ENCODE measurements around the gene ACTG2.

ACTG2 gene

DNA sequence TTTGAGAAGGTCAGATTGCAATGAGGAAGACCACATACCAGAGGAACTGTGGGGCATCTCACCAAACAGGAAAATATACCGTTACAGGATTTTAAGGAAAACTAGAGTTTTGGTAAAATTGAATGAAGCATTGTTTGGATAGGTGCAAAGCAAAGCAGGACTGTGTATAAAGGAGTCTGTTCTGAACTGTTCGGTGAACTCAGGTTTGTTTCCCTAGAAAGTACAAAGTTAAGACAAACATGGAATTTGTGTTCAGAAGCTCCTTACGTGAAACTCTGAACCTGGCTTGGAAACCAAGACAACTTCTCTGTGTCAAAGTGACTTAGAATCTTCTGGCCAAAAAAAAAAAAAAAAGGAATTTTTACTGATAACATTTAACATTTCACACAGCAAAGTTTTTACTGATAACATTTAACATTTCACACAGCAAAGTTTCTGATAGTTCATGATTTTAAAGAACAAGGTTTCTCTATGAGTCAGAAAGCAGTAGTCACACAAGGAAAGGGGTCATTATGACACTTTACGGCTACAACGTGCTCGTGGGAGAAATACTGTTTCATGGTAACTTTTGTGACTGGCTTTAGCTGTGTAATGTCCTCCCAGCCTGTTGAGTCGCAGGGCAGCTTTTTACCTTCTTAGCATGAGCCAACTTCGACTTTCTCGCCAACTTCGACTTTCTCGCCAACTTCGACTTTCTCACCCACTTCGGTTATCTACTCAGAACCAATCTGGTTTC, 70.7 kb downstream of the ACTG2 start:
- no peaks in the 10 kb centered on the region for H3K9me2 ChIP-seq (replicated peaks; ENCODE audit: insufficient read depth, low read length)
- no peak overlapping the region for H2AFZ ChIP-seq (ENCODE audit: low read depth, low read length, severe bottlenecking)
- no peaks in the 10 kb centered on the region for H3K79me2 ChIP-seq (ENCODE audit: insufficient read depth, low read length)
- H3F3A ChIP-seq (ENCODE audit: insufficient read depth), result no peaks in the 10 kb centered on the region
- TF ChIP-seq EZH2phosphoT487 (conservative IDR thresholded peaks at IDR 0.05; ENCODE audit: low read length), result no peak
- TF ChIP-seq, protein P1, sequence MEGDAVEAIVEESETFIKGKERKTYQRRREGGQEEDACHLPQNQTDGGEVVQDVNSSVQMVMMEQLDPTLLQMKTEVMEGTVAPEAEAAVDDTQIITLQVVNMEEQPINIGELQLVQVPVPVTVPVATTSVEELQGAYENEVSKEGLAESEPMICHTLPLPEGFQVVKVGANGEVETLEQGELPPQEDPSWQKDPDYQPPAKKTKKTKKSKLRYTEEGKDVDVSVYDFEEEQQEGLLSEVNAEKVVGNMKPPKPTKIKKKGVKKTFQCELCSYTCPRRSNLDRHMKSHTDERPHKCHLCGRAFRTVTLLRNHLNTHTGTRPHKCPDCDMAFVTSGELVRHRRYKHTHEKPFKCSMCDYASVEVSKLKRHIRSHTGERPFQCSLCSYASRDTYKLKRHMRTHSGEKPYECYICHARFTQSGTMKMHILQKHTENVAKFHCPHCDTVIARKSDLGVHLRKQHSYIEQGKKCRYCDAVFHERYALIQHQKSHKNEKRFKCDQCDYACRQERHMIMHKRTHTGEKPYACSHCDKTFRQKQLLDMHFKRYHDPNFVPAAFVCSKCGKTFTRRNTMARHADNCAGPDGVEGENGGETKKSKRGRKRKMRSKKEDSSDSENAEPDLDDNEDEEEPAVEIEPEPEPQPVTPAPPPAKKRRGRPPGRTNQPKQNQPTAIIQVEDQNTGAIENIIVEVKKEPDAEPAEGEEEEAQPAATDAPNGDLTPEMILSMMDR (IDR thresholded peaks at IDR 0.05; ENCODE audit: insufficient read depth, low read length, poor library complexity, severe bottlenecking), result no peak
- no peaks in the 10 kb centered on the region; the same call in 1 of the 2 replicates for H3K36me3 ChIP-seq (ENCODE audit: low read length)
- H3K9ac ChIP-seq (ENCODE audit: low read length), result no peak overlapping the region
- H3K4me2 ChIP-seq (ENCODE audit: low read depth, low read length, poor library complexity, severe bottlenecking), result no peak overlapping the region
- no peaks in the 10 kb centered on the region for H4K20me1 ChIP-seq (ENCODE audit: low read depth, low read length)
- no peaks in the 10 kb centered on the region for H3K9me3 ChIP-seq (ENCODE audit: insufficient read depth, low read length)
- no peak overlapping the region for H3K27ac ChIP-seq (ENCODE audit: low read depth, low read length)
- no peaks in the 10 kb centered on the region for H3K27me3 ChIP-seq (ENCODE audit: low read length)
- no peak overlapping the region for H3K4me3 ChIP-seq (ENCODE audit: insufficient read depth, low read length, poor library complexity, severe bottlenecking)

DNA sequence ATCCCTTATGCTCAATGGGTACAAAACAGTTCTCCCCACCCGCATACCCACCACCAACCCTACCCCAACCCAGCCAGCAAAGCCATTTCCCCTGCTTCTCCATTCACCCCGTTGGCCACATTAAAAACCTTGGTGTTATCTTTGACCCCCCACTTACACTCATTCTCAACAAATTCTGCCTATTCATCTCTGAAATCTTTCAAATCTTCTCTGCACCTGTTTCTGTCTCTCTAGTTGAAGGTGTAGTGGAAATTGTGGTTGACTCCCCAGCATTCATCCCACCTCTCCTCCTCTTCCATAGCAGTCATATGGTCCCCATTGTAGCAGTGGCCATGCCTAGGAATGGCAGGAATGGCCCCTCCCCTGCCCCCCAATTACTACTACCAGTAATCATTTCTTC, 71.4 kb downstream of the ACTG2 start:
- H3K9ac ChIP-seq (ENCODE audit: low read length), result no peak overlapping the region
- H3F3A ChIP-seq (ENCODE audit: insufficient read depth), result no peaks in the 10 kb centered on the region
- no peak overlapping the region for H3K4me2 ChIP-seq (ENCODE audit: low read depth, low read length, poor library complexity, severe bottlenecking)
- no peaks in the 10 kb centered on the region for H3K27me3 ChIP-seq (ENCODE audit: low read length)
- H3K4me3 ChIP-seq (ENCODE audit: insufficient read depth, low read length, poor library complexity, severe bottlenecking), result no peak overlapping the region
- no peaks in the 10 kb centered on the region for H3K9me3 ChIP-seq (ENCODE audit: insufficient read depth, low read length)
- no peak overlapping the region for H2AFZ ChIP-seq (ENCODE audit: low read depth, low read length, severe bottlenecking)
- H3K27ac ChIP-seq (ENCODE audit: low read depth, low read length), result no peak overlapping the region
- H3K36me3 ChIP-seq (ENCODE audit: low read length), result no peaks in the 10 kb centered on the region
- H4K20me1 ChIP-seq (ENCODE audit: low read depth, low read length), result no peaks in the 10 kb centered on the region
- H3K79me2 ChIP-seq (ENCODE audit: insufficient read depth, low read length), result no peaks in the 10 kb centered on the region
- no peaks in the 10 kb centered on the region for H3K9me2 ChIP-seq (replicated peaks; ENCODE audit: insufficient read depth, low read length)
- TF ChIP-seq, protein P1 (IDR thresholded peaks at IDR 0.05; ENCODE audit: insufficient read depth, low read length, poor library complexity, severe bottlenecking), result no peak
- no peak for TF ChIP-seq EZH2phosphoT487 (conservative IDR thresholded peaks at IDR 0.05; ENCODE audit: low read length)

DNA sequence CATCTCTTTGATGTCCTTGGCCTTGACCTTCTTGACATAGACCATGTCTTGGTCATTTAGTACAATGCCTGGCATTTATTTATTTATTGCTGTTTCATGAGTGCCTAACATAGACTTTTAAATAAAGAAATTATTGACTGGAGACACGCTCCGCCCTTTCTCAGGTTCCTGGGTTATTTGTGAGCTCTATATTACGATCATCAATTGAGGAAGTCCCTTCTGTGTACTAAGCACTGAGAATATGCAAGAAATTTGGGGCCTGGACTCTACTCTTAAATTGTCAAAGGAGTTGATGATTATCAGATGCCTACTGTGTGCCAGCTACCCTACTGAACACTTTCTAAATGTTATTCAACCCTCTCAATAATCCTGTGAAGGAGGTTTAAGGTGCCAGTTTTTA, 72.2 kb downstream of the ACTG2 start:
- no peaks in the 10 kb centered on the region for H3F3A ChIP-seq (ENCODE audit: insufficient read depth)
- no peaks in the 10 kb centered on the region for H4K20me1 ChIP-seq (ENCODE audit: low read depth, low read length)
- H3K9ac ChIP-seq (ENCODE audit: low read length), result no peak overlapping the region
- TF ChIP-seq EZH2phosphoT487 (conservative IDR thresholded peaks at IDR 0.05; ENCODE audit: low read length), result no peak
- TF ChIP-seq, protein P1 (IDR thresholded peaks at IDR 0.05; ENCODE audit: insufficient read depth, low read length, poor library complexity, severe bottlenecking), result no peak
- no peak overlapping the region for H3K27ac ChIP-seq (ENCODE audit: low read depth, low read length)
- no peak overlapping the region for H3K4me2 ChIP-seq (ENCODE audit: low read depth, low read length, poor library complexity, severe bottlenecking)
- no peaks in the 10 kb centered on the region for H3K36me3 ChIP-seq (ENCODE audit: low read length)
- H3K27me3 ChIP-seq (ENCODE audit: low read length), result no peaks in the 10 kb centered on the region
- no peaks in the 10 kb centered on the region for H3K9me2 ChIP-seq (replicated peaks; ENCODE audit: insufficient read depth, low read length)
- H2AFZ ChIP-seq (ENCODE audit: low read depth, low read length, severe bottlenecking), result no peak overlapping the region
- no peaks in the 10 kb centered on the region for H3K79me2 ChIP-seq (ENCODE audit: insufficient read depth, low read length)
- H3K4me3 ChIP-seq (ENCODE audit: insufficient read depth, low read length, poor library complexity, severe bottlenecking), result no peak overlapping the region
- H3K9me3 ChIP-seq (ENCODE audit: insufficient read depth, low read length), result no peaks in the 10 kb centered on the region

All from SU-DHL-6 (cell line).